Measurements from ENCODE around the gene CROCC2.

The CROCC2 gene

DNA sequence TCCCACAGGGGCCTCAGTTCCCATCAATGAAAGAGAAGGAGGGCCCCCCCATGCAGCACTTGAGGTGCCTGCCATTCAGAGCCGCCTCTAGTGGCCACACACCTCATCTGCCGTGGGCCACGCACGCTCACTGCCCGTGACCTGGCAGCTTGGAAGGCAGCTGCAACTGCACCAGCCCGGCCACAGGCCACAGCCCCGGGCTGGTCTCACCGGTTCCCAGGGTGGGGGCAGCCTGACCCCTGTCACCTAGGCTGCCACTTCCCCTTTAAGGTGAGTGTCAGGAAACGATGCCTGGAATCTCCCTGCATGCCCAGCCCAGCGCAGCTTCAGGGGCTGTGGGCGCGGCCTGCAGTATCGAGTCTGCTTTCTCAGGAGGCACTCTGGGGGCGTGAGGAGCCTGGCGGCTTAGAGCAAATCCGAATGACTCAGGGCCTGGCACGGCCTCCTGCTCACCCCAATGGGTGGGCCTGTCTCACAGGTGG, 12.7 kb upstream of the CROCC2 start:
- no peak for FAIRE-seq

GRCh38 chr2:240894006-240894405, 12.1 kb upstream of the CROCC2 start:
- no peak for FAIRE-seq

GRCh38 chr2:240894836-240895558, 11.1 kb upstream of the CROCC2 start:
- no peak for FAIRE-seq

GRCh38 chr2:240895656-240896388, 10.3 kb upstream of the CROCC2 start, which contains the start of gene MAB21L4:
Gene MAB21L4, minus strand, starts transcription at chr2:240896156. Its CDS starts 159 bp downstream, at chr2:240895997.
- no peak for FAIRE-seq

DNA sequence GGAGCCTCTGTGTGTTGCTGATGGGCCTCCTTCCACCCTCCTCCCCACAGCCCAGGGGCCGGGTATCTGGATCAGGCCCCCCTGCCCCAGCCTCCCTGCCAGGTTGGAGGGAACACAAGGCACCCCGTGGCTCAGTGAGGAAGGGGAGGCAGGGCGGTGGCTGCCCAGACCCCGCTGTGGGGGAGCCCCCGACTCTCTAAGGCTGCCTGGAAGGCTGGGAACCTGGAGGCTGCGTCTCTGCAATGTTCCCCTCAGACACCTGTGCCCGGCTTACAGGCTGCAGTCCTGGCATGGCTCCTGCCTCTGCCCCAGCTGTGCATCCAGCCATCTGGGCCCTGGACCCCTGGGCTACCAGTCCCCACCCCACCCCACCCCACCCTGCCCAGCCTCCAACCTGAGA, 9.7 kb upstream of the CROCC2 start:
- FAIRE-seq, result no peak

DNA sequence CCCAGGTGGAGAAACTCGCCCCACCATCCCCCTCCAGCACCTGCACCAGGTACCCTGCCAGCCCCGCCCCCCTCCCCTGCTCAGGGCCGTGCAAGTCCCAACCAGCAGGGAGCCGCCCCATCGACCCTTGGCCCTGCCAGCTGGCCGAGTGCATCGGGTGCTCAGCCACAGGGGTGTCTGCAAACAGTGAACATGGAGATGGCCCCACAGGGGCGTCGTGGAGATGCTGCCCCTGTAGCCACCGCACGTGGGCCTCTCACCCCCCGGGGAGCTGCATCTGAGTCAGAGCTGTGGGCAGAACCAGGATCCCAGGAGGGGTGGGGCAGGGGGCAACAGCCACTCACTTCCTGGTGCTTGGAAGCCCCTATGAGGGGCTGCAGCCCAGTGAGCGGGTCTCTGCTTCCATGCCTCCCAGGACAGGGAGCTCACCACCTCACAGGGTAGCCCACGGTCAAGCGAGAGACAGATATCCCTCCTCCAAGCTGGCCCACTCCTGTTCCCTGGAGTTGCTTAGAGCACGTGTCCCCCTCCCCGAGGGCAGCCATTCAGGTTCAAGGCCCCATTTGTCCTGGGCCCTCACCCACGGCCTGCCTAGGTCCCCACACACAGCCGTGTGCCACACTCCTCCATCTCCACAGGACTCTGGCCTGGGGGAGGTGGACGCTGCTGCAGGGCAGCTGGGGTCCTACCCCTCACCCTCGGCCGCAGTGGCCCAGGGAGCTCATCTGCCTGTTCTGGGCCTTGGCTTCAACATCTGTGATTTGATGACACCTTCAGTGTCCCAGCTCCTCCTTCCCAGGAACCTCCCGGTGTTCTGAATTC, 9.1 kb upstream of the CROCC2 start:
- FAIRE-seq, result no peak

DNA sequence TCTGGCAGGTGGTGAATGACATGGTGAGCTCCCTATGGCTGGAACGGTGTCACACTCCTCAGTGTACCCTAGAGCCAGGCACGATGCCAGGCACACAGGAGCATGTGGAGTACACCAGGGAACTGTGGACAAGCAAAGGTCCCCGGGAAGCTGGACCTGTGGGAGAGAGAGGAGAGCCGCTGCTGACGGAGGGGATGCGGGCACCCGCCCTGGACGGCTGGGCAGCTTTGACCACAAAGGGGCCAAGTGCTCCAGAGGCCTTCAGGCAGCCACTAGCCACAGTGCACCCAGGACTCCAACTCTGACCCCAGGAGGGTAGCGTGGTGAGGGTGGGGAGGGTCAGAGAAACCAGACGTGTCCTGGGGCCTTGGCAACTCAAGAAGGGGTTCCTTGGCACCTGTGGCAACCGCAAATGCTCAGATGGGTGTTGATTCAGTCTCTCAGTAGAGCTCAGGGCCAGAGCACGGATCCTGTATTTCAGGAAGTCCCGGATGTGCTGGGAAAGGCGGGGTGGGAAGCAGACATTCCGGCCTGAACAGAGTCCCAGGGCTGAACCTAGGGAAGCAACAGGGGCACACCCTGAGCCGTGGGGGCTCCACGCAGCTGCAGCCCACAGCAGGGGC, 7.9 kb upstream of the CROCC2 start:
- FAIRE-seq, result no peak

GRCh38 chr2:240898731-240899467, 7.2 kb upstream of the CROCC2 start:
- FAIRE-seq, result no peak

DNA sequence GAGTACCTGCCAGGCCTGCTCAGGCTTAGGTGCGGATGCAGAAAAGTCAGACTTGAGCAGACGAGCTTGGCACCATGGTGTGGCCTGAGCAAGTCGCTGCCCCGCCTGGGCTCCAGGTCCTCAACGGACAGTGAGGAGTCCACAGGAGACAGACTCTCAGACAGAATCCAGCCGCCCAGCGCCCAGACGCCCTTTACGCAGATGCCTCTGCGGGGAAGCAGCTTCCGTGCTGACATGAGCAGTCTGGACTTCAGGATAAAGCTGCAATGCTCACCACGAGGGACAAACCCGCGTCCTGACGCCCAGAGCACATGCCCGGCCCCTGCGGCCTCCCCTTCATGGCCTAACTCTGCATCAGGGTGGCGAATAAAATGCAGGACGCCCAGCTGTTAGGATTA, 6.7 kb upstream of the CROCC2 start:
- FAIRE-seq, result no peak

GRCh38 chr2:240900141-240900860, 5.8 kb upstream of the CROCC2 start:
- FAIRE-seq, result no peak

DNA sequence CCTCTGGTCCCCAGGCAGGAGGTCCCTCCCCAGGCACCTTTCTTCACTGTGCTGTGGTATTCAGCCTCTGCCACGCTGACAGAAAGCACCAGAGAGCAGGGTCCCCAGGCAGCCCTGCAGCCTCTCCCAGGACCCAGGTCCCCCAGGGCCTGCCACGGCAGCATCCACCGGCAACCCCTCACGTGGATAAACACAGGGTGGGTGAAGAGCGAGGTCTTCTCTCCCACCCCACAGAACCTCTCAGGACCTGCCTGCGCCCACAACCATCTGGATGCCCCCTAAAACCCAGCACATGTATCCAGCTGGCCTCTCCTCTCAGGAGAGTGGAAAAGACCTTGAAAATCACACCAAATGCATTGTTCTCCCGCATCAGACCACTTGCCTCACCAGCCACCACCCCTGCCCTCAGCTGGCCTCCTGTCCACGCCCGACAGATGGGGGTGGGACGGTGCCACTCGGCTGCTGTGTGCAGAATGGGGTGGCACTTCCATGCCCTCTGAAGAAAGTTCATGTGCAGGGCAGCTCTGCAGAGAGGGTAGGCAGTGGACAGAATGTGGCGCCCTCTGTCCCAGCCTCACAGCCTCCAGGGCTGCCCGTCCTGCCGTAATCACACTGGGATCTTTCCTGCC, 4.0 kb upstream of the CROCC2 start:
- FAIRE-seq, result no peak

- no peak for FAIRE-seq
Measured at GRCh38 chr2:240902615-240903041, 3.5 kb upstream of the CROCC2 start.

GRCh38 chr2:240903191-240904060, 2.7 kb upstream of the CROCC2 start:
- FAIRE-seq, result no peak

DNA sequence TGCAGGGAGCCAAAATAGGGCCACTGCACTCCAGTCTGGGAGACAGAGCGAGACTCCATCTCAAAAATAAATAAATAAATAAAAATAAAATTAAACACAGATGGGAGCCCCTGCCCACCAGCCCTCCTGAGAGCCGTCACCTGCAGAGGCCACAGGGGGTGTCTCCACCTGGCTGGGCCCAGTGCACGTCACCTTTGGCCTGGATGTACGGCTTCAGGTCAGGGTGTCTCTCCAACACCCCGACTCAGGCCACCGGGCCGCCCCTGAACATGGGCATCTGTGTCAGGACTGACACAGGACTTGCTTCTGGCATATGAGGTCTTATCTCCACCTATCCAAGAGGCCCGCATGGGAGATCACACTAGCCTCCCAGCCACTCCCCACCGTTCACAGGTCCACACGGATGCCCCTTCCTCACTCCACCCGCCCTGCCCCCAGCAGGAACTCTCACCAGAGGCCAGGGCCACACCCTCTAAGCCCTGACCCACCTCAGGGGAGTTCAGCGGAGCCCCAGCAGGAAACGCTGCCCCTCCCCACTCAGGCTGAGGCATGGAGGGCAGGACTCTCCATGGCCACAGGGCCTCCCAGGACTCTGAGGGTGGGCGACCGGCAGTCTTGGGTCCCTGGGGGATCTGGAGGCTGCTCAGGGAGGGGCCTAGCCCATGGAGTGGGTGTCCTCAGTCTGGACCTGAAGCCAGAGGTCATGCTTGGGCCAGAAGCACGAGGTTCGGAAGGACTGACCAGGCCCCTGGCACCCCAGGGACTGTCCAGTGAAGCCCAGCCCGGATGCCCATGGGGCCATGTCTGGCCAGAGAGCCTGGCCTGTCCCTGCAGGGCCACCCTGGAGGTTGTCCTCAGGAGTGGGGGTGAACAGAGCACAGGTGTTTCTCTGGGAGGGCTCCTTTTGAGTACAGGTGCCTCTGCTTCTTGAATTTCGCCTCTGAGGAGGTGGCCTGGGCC, 1.6 kb upstream of the CROCC2 start:
- FAIRE-seq, result no peak

GRCh38 chr2:240905176-240905781, 857 bp upstream of the CROCC2 start:
- FAIRE-seq, result no peak

DNA sequence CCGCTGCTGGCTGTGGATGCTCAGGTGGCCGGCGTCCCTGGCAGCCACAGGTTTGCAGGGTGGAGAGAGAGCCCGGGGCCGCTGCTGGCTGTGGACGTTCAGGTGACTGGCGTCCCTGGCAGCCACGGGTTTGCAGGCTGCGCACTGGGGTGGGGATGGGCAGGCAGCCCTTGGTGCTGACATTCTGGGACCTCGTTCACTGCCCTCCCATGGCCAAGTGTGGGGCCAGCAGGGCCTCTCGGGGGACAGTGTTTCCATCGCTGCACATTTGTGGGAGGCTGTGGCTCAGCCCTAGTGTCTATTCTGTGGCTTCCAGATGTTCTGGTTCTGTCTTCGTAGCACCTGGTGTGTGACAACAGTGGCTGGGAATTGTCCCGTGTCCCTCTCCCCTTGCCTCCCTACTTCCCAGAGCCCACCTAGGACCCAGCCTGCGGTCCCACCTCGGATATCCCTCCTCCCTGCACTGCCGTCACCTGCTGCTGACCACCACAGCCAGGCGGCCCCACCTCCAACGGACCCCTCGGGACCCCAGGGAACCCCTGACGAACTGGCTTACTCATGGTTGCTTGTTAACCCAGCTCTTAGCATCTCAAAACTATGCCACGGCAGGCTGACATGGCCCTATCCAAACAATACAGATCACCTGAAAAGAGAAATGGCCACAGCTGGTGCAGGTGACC, 915 bp downstream of the CROCC2 start:
- FAIRE-seq, result no peak

DNA sequence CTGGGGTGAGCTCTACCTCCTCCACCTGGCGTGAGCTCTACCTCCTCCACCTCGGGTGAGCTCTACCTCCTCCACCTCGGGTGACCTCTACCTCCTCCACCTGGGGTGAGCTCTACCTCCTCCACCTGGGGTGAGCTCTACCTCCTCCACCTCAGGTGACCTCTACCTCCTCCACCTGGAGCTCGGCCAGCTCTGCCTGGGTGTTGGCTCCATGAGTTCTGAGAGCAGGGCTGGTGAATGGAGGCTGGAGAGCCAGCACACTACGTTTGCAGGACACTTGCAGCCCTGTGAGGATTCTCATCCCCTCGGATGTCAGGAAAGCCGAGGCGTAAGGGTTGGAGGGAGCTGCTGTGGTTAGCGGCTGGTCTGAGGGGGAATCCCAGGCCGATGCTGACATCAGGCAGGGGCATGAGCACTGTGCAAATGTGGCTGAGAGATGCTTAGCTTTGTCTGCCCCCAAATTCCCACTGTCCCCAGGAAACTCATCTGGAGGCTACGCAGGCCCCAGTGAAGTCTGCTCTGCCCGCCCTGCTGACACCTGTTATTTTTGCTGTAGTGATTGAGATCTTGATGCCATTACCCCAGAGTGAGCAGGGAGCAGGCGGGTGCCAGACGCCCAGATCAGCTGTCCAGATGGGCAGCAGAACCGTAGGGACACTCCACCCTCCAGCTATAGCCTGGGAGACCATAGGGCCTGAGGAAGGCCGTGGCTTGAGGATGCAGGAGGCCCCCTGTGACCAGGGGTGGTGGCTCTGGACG, 3.3 kb downstream of the CROCC2 start:
- FAIRE-seq, result no peak
